Neural progenitor cell (in vitro differentiated cells): Measurements from ENCODE around the gene RPS28. TPM values are rescaled to one million over a fixed set of nuclear protein-coding genes. Genes with fewer than 3 reads are reported as not detected.
"Not testable (repeated sequence)": the region's sequence is repeated elsewhere in the genome, so short reads cannot be mapped to it uniquely, and the experiment has no call there.

ENCODE experiments used
- DNase-seq: peaks from one replicate; pipeline ENCODE4 v3.0.0-alpha.2; 2016; ENCODE audit warnings: low spot score
- H2AFZ ChIP-seq: fragments of 200-600 bp; sonication (generic); replicated peaks from 2 replicates; pipeline ENCODE4 v1.6.1; 2016; ENCODE audit warnings: antibody characterized with exemption
- H3F3A ChIP-seq: fragments of 200-600 bp; sonication (generic); 2 replicates; pipeline ENCODE4 v1.6.1; 2016; ENCODE audit warnings: antibody characterized with exemption, low read depth
- H3K27ac ChIP-seq: fragments of 200-600 bp; sonication (generic); 2 replicates; pipeline ENCODE4 v1.5.1; 2016; ENCODE audit warnings: mild to moderate bottlenecking
- H3K27me3 ChIP-seq: fragments of 200-600 bp; sonication (generic); 2 replicates; pipeline ENCODE4 v1.6.1; 2016; ENCODE audit warnings: mild to moderate bottlenecking, moderate library complexity
- H3K36me3 ChIP-seq: fragments of 200-600 bp; sonication (generic); 2 replicates; pipeline ENCODE4 v1.5.1; 2016
- H3K4me1 ChIP-seq: fragments of 200-600 bp; sonication (generic); 2 replicates; pipeline ENCODE4 v1.6.1; 2016; ENCODE audit warnings: mixed run types
- H3K4me2 ChIP-seq: fragments of 200-600 bp; sonication (generic); 2 replicates; pipeline ENCODE4 v1.6.1; 2016
- H3K4me3 ChIP-seq: fragments of 200-600 bp; sonication (generic); 2 replicates; pipeline ENCODE4 v1.5.1; 2016
- H3K79me2 ChIP-seq: fragments of 200-600 bp; sonication (generic); 2 replicates; pipeline ENCODE4 v1.6.1; 2016; ENCODE audit warnings: low read depth
- H3K9ac ChIP-seq: fragments of 200-600 bp; sonication (generic); 2 replicates; pipeline ENCODE4 v1.6.1; 2016
- H3K9me3 ChIP-seq: fragments of 200-600 bp; sonication (generic); 2 replicates; pipeline ENCODE4 v1.5.1; 2016; ENCODE audit warnings: low read depth
- H4K20me1 ChIP-seq: fragments of 200-600 bp; sonication (generic); 2 replicates; pipeline ENCODE4 v1.6.1; 2016; ENCODE audit warnings: low read depth
- H3K27ac Mint-ChIP-seq: 3 replicates; pipeline ENCODE4 v1.8.0; 2021; ENCODE audit warnings: mixed read lengths
- H3K27me3 Mint-ChIP-seq: 2 replicates; pipeline ENCODE4 v1.8.0; 2022; ENCODE audit warnings: low read depth, mild to moderate bottlenecking, inconsistent platforms, moderate library complexity, mixed read lengths; ENCODE audit not compliant: insufficient read depth
- H3K36me3 Mint-ChIP-seq: 3 replicates; pipeline ENCODE4 v1.8.0; 2021; ENCODE audit warnings: mixed read lengths
- H3K4me1 Mint-ChIP-seq: 3 replicates; pipeline ENCODE4 v1.8.0; 2021; ENCODE audit warnings: mixed read lengths
- H3K4me3 Mint-ChIP-seq: 3 replicates; pipeline ENCODE4 v1.8.0; 2021; ENCODE audit warnings: mild to moderate bottlenecking, moderate library complexity, mixed read lengths
- H3K9me3 Mint-ChIP-seq: 3 replicates; pipeline ENCODE4 v1.8.0; 2020; ENCODE audit warnings: mixed read lengths
- EZH2 ChIP-seq: fragments of 200-600 bp; sonication (generic); IDR thresholded peaks from 2 replicates; pipeline ENCODE4 v1.6.1; 2017; ENCODE audit warnings: antibody characterized with exemption, mild to moderate bottlenecking, moderate library complexity
- EZH2phosphoT487 ChIP-seq: fragments of 200-600 bp; sonication (generic); IDR thresholded peaks from 2 replicates; pipeline ENCODE4 v1.6.1; 2017; ENCODE audit warnings: antibody characterized with exemption
- total RNA-seq: library from RNA; depleted of rRNA; stranded (reverse); fragments of >200 nt; gene quantifications from 2 replicates; pipeline ENCODE4 v1.2.3, GENCODE V29; 2015; ENCODE audit warnings: low replicate concordance
- TF ChIP-seq, protein P1 (sequence below): fragments of 200-600 bp; sonication (generic); IDR thresholded peaks from 2 replicates; pipeline ENCODE4 v1.5.1; 2017; ENCODE audit warnings: antibody characterized with exemption, mild to moderate bottlenecking

Gene RPS28
- total RNA-seq, 1 donor from 2014 or later, result 296 TPM

GRCh38 chr19:8316351-8317125 is 4.8 kb upstream of the RPS28 start:
- Histone ChIP-seq H3K9ac (no peak overlapping the region), H3K79me2 (peaks cover 28% of the 10 kb centered on the region), H3K27ac (no peak overlapping the region), H3K27me3 (no peaks in the 10 kb centered on the region), H2AFZ (no peak overlapping the region), H4K20me1 (peaks cover 5% of the 10 kb centered on the region), H3K4me1 (peaks cover 7% of the 10 kb centered on the region), H3F3A (peaks cover 3% of the 10 kb centered on the region), H3K4me3 (no peak overlapping the region), H3K36me3 (no peaks in the 10 kb centered on the region), H3K4me2 (no peak overlapping the region), H3K9me3 (no peaks in the 10 kb centered on the region)
- H3K36me3 Mint-ChIP-seq, result peaks cover 2% of the 10 kb centered on the region
- no peak overlapping the region for H3K4me3 Mint-ChIP-seq
- H3K9me3 Mint-ChIP-seq, result no peaks in the 10 kb centered on the region
- no peaks in the 10 kb centered on the region for H3K27me3 Mint-ChIP-seq
- H3K4me1 Mint-ChIP-seq, result peaks cover 8% of the 10 kb centered on the region
- TF ChIP-seq, protein P1, sequence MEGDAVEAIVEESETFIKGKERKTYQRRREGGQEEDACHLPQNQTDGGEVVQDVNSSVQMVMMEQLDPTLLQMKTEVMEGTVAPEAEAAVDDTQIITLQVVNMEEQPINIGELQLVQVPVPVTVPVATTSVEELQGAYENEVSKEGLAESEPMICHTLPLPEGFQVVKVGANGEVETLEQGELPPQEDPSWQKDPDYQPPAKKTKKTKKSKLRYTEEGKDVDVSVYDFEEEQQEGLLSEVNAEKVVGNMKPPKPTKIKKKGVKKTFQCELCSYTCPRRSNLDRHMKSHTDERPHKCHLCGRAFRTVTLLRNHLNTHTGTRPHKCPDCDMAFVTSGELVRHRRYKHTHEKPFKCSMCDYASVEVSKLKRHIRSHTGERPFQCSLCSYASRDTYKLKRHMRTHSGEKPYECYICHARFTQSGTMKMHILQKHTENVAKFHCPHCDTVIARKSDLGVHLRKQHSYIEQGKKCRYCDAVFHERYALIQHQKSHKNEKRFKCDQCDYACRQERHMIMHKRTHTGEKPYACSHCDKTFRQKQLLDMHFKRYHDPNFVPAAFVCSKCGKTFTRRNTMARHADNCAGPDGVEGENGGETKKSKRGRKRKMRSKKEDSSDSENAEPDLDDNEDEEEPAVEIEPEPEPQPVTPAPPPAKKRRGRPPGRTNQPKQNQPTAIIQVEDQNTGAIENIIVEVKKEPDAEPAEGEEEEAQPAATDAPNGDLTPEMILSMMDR, result no peak
- TF ChIP-seq EZH2, result no peak
- TF ChIP-seq EZH2phosphoT487, result no peak
- no peak overlapping the region for H3K27ac Mint-ChIP-seq
- DNase-seq, result no peak

DNA sequence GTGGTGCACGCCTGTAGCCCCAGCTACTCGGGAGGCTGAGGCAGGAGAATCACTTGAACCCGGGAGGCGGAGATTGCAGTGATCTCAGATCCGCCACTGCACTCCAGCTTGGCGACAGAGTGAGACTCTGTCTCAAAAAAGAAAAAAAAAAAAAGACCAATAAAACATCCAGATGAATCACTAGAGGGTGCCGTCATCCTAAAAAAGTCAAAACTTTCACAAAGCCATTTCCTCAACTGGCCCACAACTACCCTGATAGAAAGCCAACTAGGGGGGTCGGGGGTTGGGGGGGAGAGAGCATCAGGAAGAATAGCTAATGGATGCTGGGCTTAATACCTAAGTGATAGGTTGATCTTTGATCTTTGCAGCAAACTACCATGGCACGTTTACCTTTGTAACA is 2.5 kb upstream of the RPS28 start:
- H3K9ac ChIP-seq, H3K27ac ChIP-seq, H3K36me3 ChIP-seq, H3K27ac Mint-ChIP-seq, H3K4me2 ChIP-seq, H3K4me3 ChIP-seq, H3K36me3 Mint-ChIP-seq, H3K27me3 ChIP-seq, H3K9me3 ChIP-seq, H3K27me3 Mint-ChIP-seq, H3K9me3 Mint-ChIP-seq, H2AFZ ChIP-seq, DNase-seq: not testable (repeated sequence)
- H4K20me1 ChIP-seq, result peaks cover 27% of the 10 kb centered on the region
- peaks cover 50% of the 10 kb centered on the region for H3K79me2 ChIP-seq
- H3K4me3 Mint-ChIP-seq, result peak overlapping the region; percentile 46
- H3F3A ChIP-seq, result peaks cover 20% of the 10 kb centered on the region
- peaks cover 15% of the 10 kb centered on the region for H3K4me1 ChIP-seq
- H3K4me1 Mint-ChIP-seq, result peaks cover 19% of the 10 kb centered on the region

GRCh38 chr19:8319807-8320520 is 1.3 kb upstream of the RPS28 start:
- DNase-seq, result peak; percentile 60

More at GRCh38 chr19:8319807-8320520, 1.3 kb upstream of the RPS28 start:
- peaks cover 27% of the 10 kb centered on the region for H4K20me1 ChIP-seq
- Mint-ChIP-seq H3K27me3 (no peaks in the 10 kb centered on the region), H3K9me3 (no peaks in the 10 kb centered on the region), H3K4me1 (peaks cover 19% of the 10 kb centered on the region), H3K4me3 (peak overlapping the region; percentile 96), H3K27ac (no peak overlapping the region), H3K36me3 (peaks cover 4% of the 10 kb centered on the region)
- peak overlapping the region; percentile 99 for H3K4me2 ChIP-seq
- H2AFZ ChIP-seq, result no peak overlapping the region
- H3K79me2 ChIP-seq, result peaks cover 50% of the 10 kb centered on the region
- H3K27me3 ChIP-seq, result no peaks in the 10 kb centered on the region
- peak overlapping the region; percentile 96 for H3K4me3 ChIP-seq
- H3K4me1 ChIP-seq, result peaks cover 15% of the 10 kb centered on the region
- peaks cover 26% of the 10 kb centered on the region for H3F3A ChIP-seq
- H3K9me3 ChIP-seq, result no peaks in the 10 kb centered on the region
- peak overlapping the region; percentile 99 for H3K9ac ChIP-seq
- H3K27ac ChIP-seq, result peak overlapping the region; percentile 77
- H3K36me3 ChIP-seq, result no peaks in the 10 kb centered on the region
- no peak for TF ChIP-seq EZH2phosphoT487
- TF ChIP-seq, protein P1, result no peak
- no peak for TF ChIP-seq EZH2
